Retinal pigment epithelial cell (primary cell): Measurements from ENCODE around the gene PSD2.

ENCODE experiments used
- DNase-seq: peaks from one replicate; pipeline ENCODE4 v3.0.0-alpha.2; 2010; ENCODE audit warnings: low read depth
- H3K4me3 ChIP-seq: 2 replicates; pipeline ENCODE4 v1.5.1; 2011; ENCODE audit warnings: mild to moderate bottlenecking, low read length, control low read depth, moderate library complexity
- TF ChIP-seq, protein P1 (sequence below): conservative IDR thresholded peaks from 2 replicates; pipeline ENCODE4 v1.5.1; 2011; ENCODE audit warnings: low read depth, low read length, control low read depth, inconsistent platforms

The PSD2 gene

DNA sequence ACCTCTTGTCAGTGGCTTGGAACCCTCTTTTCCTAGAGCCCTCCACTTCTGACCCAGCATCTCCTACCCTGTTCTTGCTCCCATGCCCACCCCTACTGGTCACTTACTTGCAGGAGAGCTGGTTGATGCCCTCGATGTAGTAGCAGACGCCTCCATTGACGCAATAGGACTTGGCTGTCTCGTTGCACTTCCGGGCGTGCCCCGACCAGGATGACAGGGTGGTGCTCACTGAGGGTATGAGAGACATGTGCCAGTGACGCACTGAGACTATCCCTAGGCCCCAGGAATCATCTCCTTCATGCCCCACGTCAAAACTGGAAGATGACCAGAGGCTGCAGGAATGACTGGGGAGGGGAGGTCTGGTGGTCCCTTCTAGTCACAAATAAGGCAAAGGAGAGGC is 76.0 kb downstream of the PSD2 start:
- no peak overlapping the region for H3K4me3 ChIP-seq
- TF ChIP-seq, protein P1, sequence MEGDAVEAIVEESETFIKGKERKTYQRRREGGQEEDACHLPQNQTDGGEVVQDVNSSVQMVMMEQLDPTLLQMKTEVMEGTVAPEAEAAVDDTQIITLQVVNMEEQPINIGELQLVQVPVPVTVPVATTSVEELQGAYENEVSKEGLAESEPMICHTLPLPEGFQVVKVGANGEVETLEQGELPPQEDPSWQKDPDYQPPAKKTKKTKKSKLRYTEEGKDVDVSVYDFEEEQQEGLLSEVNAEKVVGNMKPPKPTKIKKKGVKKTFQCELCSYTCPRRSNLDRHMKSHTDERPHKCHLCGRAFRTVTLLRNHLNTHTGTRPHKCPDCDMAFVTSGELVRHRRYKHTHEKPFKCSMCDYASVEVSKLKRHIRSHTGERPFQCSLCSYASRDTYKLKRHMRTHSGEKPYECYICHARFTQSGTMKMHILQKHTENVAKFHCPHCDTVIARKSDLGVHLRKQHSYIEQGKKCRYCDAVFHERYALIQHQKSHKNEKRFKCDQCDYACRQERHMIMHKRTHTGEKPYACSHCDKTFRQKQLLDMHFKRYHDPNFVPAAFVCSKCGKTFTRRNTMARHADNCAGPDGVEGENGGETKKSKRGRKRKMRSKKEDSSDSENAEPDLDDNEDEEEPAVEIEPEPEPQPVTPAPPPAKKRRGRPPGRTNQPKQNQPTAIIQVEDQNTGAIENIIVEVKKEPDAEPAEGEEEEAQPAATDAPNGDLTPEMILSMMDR: no peak
- DNase-seq: no peak

DNA sequence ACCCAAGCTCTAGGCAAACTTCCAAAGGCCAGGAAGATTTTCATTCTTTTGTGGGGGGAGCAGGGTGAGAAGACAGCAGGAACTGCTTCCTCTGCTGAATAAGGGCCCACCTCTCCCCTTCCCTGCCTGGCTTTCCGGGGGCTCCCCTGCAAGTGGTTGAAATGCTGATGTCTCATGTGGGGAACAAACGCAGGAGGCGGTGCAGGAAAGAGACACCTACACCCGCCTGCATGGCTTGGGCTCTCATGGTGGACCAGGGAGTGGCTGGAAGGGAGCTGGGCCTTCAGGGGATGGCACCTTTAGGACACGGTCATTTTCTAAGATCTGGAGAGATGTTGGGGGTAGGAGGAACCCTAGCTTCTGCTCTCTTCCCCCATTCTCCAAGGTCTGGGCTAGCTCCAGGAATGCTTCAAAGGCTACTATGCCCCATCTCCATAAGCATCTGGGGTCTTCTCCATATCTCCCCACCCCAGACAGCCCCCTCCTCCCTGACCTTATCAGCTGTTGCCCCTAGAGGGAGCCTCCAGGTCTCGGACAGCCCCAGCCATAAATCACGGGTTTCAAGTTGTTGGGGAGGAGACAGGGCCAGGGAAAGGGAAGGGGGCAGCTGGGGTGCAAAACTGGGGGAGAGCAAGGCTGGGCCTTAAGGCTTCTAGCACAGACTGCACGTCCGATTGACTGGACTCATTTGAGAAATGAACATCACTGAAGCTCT is 76.6 kb downstream of the PSD2 start:
- no peak overlapping the region for H3K4me3 ChIP-seq
- TF ChIP-seq, protein P1: peak; percentile 34
- no peak for DNase-seq

DNA sequence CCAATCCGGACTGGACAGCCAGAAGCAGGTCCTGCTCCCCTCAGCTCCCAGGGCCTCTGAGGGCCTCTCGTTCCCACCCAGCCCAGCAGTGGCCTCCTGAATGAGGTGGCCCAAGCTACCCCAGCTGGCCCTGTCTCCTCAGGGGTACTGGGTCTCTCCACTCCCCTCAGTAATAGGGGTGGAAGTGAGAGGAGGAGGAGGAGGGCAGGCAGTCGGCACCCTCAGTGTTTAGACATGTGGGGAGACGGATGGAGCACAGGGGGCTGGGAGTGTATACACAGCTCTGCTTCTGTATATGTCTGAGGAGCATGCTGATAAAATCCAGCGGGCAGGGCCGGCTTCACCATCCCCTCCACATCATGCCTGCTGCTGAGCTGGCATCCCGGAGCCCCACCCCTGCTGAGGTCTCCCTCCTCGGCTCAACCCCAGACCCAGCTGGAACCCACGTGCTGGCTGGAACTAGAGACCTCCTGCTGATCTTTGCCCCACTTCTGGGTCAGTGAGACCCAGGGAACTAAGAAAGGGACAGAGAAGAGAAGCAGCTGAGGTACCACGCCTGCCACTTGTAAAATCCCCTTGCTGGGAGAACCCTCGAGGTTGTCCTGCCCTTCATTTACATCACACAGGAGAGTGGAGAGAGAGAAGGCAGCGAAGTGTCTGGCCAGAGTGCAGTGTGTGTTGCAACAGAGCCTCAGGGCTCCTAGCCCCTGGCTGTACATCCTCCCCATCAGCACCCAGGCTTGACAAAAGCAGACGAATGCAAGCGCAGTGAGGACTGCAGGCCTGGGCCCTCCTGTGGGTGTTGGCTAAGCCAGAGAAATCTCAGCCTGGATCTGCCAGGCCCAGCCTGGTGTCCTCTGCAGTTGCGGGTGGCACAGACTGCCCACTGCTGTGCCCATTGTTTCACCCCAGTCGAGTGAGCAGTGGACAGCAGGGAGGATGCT is 77.5 kb downstream of the PSD2 start:
- TF ChIP-seq, protein P1: no peak
- no peak overlapping the region for H3K4me3 ChIP-seq
- DNase-seq: no peak

DNA sequence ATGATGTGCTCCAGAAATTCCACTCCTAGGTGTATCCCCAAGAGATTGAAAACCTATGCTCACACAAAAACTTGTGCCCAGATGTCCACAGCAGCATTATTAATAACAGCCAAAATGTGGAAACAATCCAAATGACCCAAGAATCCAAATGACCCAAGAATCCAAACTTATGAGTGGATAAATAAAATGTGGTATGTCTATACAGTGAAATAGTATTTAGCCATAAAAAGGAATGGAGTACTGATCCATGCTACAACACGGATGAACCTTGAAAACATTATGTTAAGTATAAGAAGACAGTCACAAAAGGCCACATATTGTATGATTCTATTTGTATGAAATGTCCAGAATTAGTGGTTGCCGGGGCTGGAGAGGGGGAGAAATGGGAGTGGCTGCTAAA is 80.3 kb downstream of the PSD2 start:
- TF ChIP-seq, protein P1: no peak
- DNase-seq: no peak
- H3K4me3 ChIP-seq: no peak overlapping the region

DNA sequence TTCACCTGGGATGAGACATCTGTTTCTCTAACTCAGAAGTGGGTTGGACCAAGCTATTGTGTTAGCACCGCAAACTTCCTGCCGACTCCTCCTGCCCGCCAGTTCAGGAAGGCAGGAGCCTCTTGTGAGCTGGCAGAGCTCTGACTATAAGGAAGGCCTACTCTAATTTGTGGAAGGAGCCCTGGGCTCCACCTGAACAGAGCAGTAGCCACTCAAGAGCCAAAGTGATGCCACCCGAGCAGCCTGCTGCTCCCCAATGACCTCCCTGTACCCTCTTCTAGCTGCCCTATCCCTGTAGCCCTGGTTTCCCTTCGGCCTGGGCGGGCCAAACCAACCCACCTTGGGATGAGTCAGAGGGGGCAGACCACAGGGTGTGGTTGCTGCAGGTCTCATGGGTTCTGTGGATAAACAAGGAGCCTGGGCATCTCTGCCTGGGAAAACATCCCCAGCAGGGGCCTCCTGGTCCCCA is 81.6 kb downstream of the PSD2 start:
- TF ChIP-seq, protein P1: no peak
- no peak for DNase-seq
- H3K4me3 ChIP-seq: no peak overlapping the region

DNA sequence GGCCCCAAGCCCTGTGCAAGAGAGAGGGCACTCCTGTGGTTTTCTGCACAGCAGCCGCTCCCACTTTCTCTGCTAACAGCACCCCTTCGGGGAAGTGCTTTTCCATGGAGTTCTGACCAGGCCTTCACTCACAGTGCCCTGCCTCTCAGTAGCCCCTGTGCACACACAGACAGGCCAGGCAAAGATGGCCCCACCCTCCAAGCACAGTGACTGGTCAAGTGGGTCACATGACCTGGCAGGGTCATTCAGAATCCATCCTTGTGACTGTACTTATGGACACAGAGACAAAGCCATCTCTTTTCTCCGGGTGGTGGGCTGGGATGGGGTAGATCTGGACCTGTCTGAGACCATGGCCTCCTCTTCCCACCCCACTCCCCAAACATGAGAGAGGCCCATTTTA is 82.5 kb downstream of the PSD2 start:
- no peak overlapping the region for H3K4me3 ChIP-seq
- TF ChIP-seq, protein P1: no peak
- DNase-seq: peak; percentile 22
